OCI-LY3 (cell line): ENCODE measurements around the gene FIS1.

ENCODE experiments used
- H2AFZ ChIP-seq: fragments of 200-600, 300-600 bp; shearing (Covaris generic); 2 replicates; pipeline ENCODE4 v1.6.0; 2014; ENCODE audit warnings: antibody characterized with exemption, low read depth, low read length
- H3K27ac ChIP-seq: fragments of 200-600, 300-600 bp; sonication (generic); 2 replicates; pipeline ENCODE4 v1.5.1; 2014; ENCODE audit warnings: mild to moderate bottlenecking, low read length, moderate library complexity, mixed read lengths
- H3K27me3 ChIP-seq: fragments of 200-600, 300-600 bp; sonication (generic); 2 replicates; pipeline ENCODE4 v1.6.1; 2014; ENCODE audit warnings: low read depth, low read length, mixed read lengths
- H3K36me3 ChIP-seq: fragments of 200-600, 300-600 bp; sonication (generic); replicated peaks from 2 replicates; pipeline ENCODE3; 2014; ENCODE audit warnings: low read depth, low read length, mixed read lengths
- H3K4me1 ChIP-seq: fragments of 300-600, 200-600 bp; sonication (generic); 2 replicates; pipeline ENCODE4 v1.6.1; 2014; ENCODE audit warnings: low read length, mixed read lengths
- H3K4me2 ChIP-seq: fragments of 200-600, 300-600 bp; sonication (generic); 2 replicates; pipeline ENCODE4 v1.6.1; 2014; ENCODE audit warnings: low read length, mixed read lengths
- H3K4me3 ChIP-seq: fragments of 300-600, 200-600 bp; sonication (generic); 2 replicates; pipeline ENCODE4 v1.5.1; 2014; ENCODE audit warnings: antibody characterized with exemption, mild to moderate bottlenecking, low read length, moderate library complexity
- H3K79me2 ChIP-seq: fragments of 300-600, 200-600 bp; shearing (Covaris generic); 2 replicates; pipeline ENCODE4 v1.6.1; 2014; ENCODE audit warnings: mild to moderate bottlenecking, low read length, mixed read lengths
- H3K9ac ChIP-seq: fragments of 300-600, 200-600 bp; shearing (Covaris generic); 2 replicates; pipeline ENCODE4 v1.6.0; 2014; ENCODE audit warnings: mild to moderate bottlenecking, low read length, moderate library complexity
- H3K9me3 ChIP-seq: fragments of 200-600, 300-600 bp; shearing (Covaris generic); 2 replicates; pipeline ENCODE4 v1.6.1; 2014; ENCODE audit warnings: low read length, mixed read lengths; ENCODE audit not compliant: insufficient read depth
- H4K20me1 ChIP-seq: fragments of 200-600, 300-600 bp; sonication (generic); 2 replicates; pipeline ENCODE4 v1.6.1; 2016; ENCODE audit warnings: low read length, mixed read lengths; ENCODE audit not compliant: insufficient read depth
- EZH2phosphoT487 ChIP-seq: fragments of 200-600 bp; shearing (Covaris generic); IDR thresholded peaks from 2 replicates; pipeline ENCODE4 v1.6.1; 2018; ENCODE audit warnings: antibody characterized with exemption, mixed run types, low read depth
- TF ChIP-seq, protein P1 (sequence below): fragments of 200-600, 300-600 bp; sonication (generic); IDR thresholded peaks from 2 replicates; pipeline ENCODE4 v1.5.1; 2014; ENCODE audit warnings: antibody characterized with exemption, low read length, low read depth

FIS1 gene

DNA sequence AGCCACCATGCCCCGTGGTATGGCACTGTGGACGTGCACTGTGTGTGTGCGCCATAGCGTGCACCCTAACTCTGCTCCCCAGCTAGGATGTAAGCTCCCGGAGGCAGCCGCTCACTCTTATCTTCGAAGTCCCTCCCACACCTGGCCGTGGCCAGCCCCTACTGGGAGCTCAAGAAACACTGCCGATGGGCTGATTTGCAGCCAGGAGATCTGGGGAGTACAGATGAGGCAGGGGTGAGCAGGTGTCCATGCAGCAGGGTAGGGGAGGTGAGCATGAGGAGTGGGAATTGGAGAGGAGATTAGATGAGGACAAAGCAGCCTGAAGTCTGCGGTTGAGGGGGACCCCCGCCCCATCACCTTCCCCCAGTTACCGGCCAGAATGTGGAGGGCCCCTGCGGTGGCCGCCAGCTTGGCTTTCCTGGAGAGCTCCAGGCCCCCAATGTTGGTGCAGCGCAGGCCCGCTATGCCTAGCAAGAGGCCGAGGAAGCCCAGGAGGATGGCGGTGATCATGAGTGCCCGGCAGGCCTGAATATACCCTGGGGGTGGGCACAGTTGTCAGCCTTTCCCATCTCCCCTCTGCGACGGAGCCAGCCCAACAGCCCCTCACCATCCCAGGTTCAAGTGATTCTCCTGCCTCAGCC is 10.9 kb downstream of the FIS1 start:
- Histone ChIP-seq H4K20me1 (no peaks in the 10 kb centered on the region), H3K27ac (no peak overlapping the region), H3K9ac (no peak overlapping the region), H3K9me3 (no peaks in the 10 kb centered on the region), H3K4me3 (no peak overlapping the region), H3K36me3 (no peaks in the 10 kb centered on the region), H2AFZ (no peak overlapping the region), H3K79me2 (no peaks in the 10 kb centered on the region), H3K27me3 (no peaks in the 10 kb centered on the region), H3K4me2 (no peak overlapping the region), H3K4me1 (no peaks in the 10 kb centered on the region)
- no peak for TF ChIP-seq EZH2phosphoT487
- TF ChIP-seq, protein P1, sequence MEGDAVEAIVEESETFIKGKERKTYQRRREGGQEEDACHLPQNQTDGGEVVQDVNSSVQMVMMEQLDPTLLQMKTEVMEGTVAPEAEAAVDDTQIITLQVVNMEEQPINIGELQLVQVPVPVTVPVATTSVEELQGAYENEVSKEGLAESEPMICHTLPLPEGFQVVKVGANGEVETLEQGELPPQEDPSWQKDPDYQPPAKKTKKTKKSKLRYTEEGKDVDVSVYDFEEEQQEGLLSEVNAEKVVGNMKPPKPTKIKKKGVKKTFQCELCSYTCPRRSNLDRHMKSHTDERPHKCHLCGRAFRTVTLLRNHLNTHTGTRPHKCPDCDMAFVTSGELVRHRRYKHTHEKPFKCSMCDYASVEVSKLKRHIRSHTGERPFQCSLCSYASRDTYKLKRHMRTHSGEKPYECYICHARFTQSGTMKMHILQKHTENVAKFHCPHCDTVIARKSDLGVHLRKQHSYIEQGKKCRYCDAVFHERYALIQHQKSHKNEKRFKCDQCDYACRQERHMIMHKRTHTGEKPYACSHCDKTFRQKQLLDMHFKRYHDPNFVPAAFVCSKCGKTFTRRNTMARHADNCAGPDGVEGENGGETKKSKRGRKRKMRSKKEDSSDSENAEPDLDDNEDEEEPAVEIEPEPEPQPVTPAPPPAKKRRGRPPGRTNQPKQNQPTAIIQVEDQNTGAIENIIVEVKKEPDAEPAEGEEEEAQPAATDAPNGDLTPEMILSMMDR: no peak

DNA sequence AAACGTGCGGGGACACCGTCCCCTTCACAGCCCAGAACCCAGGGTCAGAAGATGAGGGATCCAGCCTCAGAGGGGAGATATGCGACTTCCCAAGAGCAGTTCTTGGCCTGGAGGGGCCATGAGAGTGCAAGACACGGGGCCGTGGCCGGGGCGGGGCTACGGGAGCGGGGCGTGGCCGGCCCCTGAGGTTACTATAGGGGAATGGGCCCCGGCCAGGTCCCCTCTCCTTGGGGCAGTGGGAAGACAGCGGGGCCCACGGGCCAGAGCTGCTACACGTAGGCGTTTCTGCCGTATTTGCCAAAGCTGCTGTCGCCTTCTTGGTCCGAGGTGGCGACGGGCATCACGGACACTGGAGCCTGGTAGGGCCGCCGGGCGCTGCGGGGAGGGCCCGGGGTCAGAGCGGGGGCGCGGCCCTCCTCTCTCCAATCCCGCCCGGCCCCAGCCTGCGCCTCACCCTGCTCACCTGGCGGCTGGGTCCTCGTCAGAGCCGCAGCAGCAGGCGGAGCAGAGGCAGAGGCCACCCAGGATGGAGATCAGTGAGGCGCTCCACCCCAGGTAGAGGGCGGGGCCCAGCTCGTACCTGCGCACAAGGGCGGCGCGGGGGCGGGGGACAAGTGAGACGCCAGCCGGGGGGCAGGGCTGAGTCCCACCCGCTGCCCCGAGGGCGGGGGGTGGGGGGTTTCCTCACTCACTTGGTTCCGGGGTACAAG is 12.6 kb downstream of the FIS1 start:
- TF ChIP-seq EZH2phosphoT487: no peak
- TF ChIP-seq, protein P1: no peak
- Histone ChIP-seq H3K27me3 (no peaks in the 10 kb centered on the region), H3K9ac (no peak overlapping the region), H2AFZ (no peak overlapping the region), H3K4me3 (no peak overlapping the region), H3K4me2 (no peak overlapping the region), H3K9me3 (no peaks in the 10 kb centered on the region), H3K36me3 (no peaks in the 10 kb centered on the region), H3K27ac (no peak overlapping the region), H3K79me2 (no peaks in the 10 kb centered on the region), H4K20me1 (no peaks in the 10 kb centered on the region), H3K4me1 (no peaks in the 10 kb centered on the region)

DNA sequence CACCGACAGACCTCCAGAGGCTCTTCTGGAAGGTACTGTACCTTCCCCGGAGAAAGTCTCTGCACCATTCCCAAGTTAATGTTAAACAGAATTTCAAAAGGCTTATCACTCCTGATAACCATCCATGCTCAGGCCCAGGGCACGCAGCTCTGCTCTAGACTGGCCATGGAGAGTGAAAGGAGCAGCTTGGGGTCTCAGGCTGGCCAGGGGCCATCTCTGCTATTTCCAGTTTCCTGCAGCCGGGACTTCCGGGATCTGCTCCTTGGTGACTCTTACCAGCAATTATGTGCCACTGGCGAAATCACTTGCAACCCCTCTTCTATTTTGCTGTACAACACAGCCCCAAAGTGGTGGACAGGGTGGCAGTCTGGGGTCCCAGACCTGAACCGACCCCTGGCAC is 13.2 kb downstream of the FIS1 start:
- H4K20me1 ChIP-seq: no peaks in the 10 kb centered on the region
- H3K27ac ChIP-seq: no peak overlapping the region
- H3K4me3 ChIP-seq: no peak overlapping the region
- H3K9me3 ChIP-seq: no peaks in the 10 kb centered on the region
- no peaks in the 10 kb centered on the region for H3K27me3 ChIP-seq
- no peaks in the 10 kb centered on the region for H3K4me1 ChIP-seq
- no peak overlapping the region for H3K4me2 ChIP-seq
- no peaks in the 10 kb centered on the region for H3K36me3 ChIP-seq
- no peak overlapping the region for H3K9ac ChIP-seq
- no peak overlapping the region for H2AFZ ChIP-seq
- no peaks in the 10 kb centered on the region for H3K79me2 ChIP-seq
- TF ChIP-seq, protein P1: no peak
- no peak for TF ChIP-seq EZH2phosphoT487

DNA sequence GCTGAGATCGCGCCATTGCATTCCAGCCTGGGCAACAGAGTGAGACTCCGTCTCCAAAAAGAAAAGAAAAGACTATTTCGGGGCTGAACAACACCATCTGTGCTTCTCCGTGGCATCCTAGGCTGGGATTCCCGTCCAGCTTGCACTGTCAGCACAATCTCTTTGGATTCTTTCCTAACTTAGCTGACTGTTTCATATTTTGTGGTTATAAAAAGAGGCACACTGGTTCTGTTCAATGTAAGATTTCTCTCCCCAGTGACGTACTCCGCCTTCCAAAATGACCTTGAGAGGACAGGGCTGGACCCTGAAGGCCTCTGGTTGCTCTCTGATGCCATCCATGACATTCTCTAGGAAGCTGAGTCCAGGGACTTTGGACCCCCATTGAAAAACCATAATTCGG is 18.2 kb downstream of the FIS1 start:
- Histone ChIP-seq H3K36me3 (peaks cover 14% of the 10 kb centered on the region), H4K20me1 (no peaks in the 10 kb centered on the region), H3K79me2 (no peaks in the 10 kb centered on the region), H3K4me1 (peaks cover 3% of the 10 kb centered on the region), H3K4me2 (no peak overlapping the region), H2AFZ (no peak overlapping the region), H3K27me3 (no peaks in the 10 kb centered on the region), H3K9ac (no peak overlapping the region), H3K4me3 (no peak overlapping the region), H3K9me3 (no peaks in the 10 kb centered on the region), H3K27ac (no peak overlapping the region)
- no peak for TF ChIP-seq EZH2phosphoT487
- TF ChIP-seq, protein P1: no peak
